ENCODE results near the gene PPM1H.

Gene PPM1H

GRCh38 chr12:62622177-62622576 lies 312.8 kb downstream of the PPM1H start:
- no peak for TF ChIP-seq CTCF (IDR thresholded peaks at IDR 0.05; ENCODE audit: low read depth, low read length, missing control alignments)
- no peak for DNase-seq
- in situ Hi-C loops (cut with HindIII; ENCODE audit: low pct_ligation_motif_present, low sequenced_read_pairs) = no loop called here
- Histone ChIP-seq H3K27me3 (replicated peaks) (no peaks in the 10 kb centered on the region), H3K4me3 (ENCODE audit: low read depth, low read length) (no peak overlapping the region), H3K27ac (no peak overlapping the region), H3K36me3 (replicated peaks) (no peaks in the 10 kb centered on the region)

GRCh38 chr12:62621101-62621638 lies 313.8 kb downstream of the PPM1H start:
- Histone ChIP-seq H3K27me3 (replicated peaks) (no peaks in the 10 kb centered on the region), H3K27ac (no peak overlapping the region), H3K36me3 (replicated peaks) (no peaks in the 10 kb centered on the region), H3K4me3 (ENCODE audit: low read depth, low read length) (no peak overlapping the region)
- in situ Hi-C loops (cut with HindIII; ENCODE audit: low pct_ligation_motif_present, low sequenced_read_pairs) = no loop called here
- no peak for TF ChIP-seq CTCF (IDR thresholded peaks at IDR 0.05; ENCODE audit: low read depth, low read length, missing control alignments)
- no peak for DNase-seq

GRCh38 chr12:62618930-62619329 lies 316.0 kb downstream of the PPM1H start:
- in situ Hi-C loops (cut with HindIII; ENCODE audit: low pct_ligation_motif_present, low sequenced_read_pairs) = no loop called here
- H3K27ac ChIP-seq = no peak overlapping the region
- H3K4me3 ChIP-seq (ENCODE audit: low read depth, low read length) = no peak overlapping the region
- H3K27me3 ChIP-seq (replicated peaks) = no peaks in the 10 kb centered on the region
- TF ChIP-seq CTCF (IDR thresholded peaks at IDR 0.05; ENCODE audit: low read depth, low read length, missing control alignments) = no peak
- peaks cover 4% of the 10 kb centered on the region for H3K36me3 ChIP-seq (replicated peaks)
- DNase-seq = no peak

GRCh38 chr12:62618319-62618718 lies 316.6 kb downstream of the PPM1H start:
- no peak overlapping the region for H3K4me3 ChIP-seq (ENCODE audit: low read depth, low read length)
- no peaks in the 10 kb centered on the region for H3K27me3 ChIP-seq (replicated peaks)
- peaks cover 4% of the 10 kb centered on the region for H3K36me3 ChIP-seq (replicated peaks)
- no peak for DNase-seq
- in situ Hi-C loops (cut with HindIII; ENCODE audit: low pct_ligation_motif_present, low sequenced_read_pairs) = no loop called here
- H3K27ac ChIP-seq = no peak overlapping the region
- no peak for TF ChIP-seq CTCF (IDR thresholded peaks at IDR 0.05; ENCODE audit: low read depth, low read length, missing control alignments)

- H3K27ac ChIP-seq = no peak overlapping the region
- in situ Hi-C loops (cut with HindIII; ENCODE audit: low pct_ligation_motif_present, low sequenced_read_pairs) = no loop called here
- H3K36me3 ChIP-seq (replicated peaks) = peaks cover 4% of the 10 kb centered on the region
- H3K27me3 ChIP-seq (replicated peaks) = no peaks in the 10 kb centered on the region
- no peak overlapping the region for H3K4me3 ChIP-seq (ENCODE audit: low read depth, low read length)
- no peak for DNase-seq
- TF ChIP-seq CTCF (IDR thresholded peaks at IDR 0.05; ENCODE audit: low read depth, low read length, missing control alignments) = no peak
Measured at GRCh38 chr12:62613081-62613480, 321.9 kb downstream of the PPM1H start.

GRCh38 chr12:62606654-62607053 lies 328.3 kb downstream of the PPM1H start:
- Histone ChIP-seq H3K36me3 (replicated peaks) (no peaks in the 10 kb centered on the region), H3K4me3 (ENCODE audit: low read depth, low read length) (no peak overlapping the region), H3K27ac (no peak overlapping the region), H3K27me3 (replicated peaks) (no peaks in the 10 kb centered on the region)
- in situ Hi-C loops (cut with HindIII; ENCODE audit: low pct_ligation_motif_present, low sequenced_read_pairs) = no loop called here
- DNase-seq = no peak
- no peak for TF ChIP-seq CTCF (IDR thresholded peaks at IDR 0.05; ENCODE audit: low read depth, low read length, missing control alignments)

Measured in brain microvascular endothelial cell (primary cell).